Skeletal muscle satellite cell (primary cell): ENCODE results near the gene FAM227B.
A peak's percentile ranks its signal among the peaks of the same experiment; 100 is the strongest.
"Not testable (repeated sequence)": the region's sequence is repeated elsewhere in the genome, so short reads cannot be mapped to it uniquely, and the experiment has no call there.

ENCODE experiments used
- H3K27me3 ChIP-seq: 2 replicates; pipeline ENCODE4 v1.7.0; 2013; ENCODE audit warnings: low read length; ENCODE audit not compliant: control insufficient read depth, insufficient read depth
- H3K36me3 ChIP-seq: 2 replicates; pipeline ENCODE4 v1.7.0; 2013; ENCODE audit warnings: mild to moderate bottlenecking, control low read depth, low read length; ENCODE audit not compliant: insufficient read depth
- H3K4me1 ChIP-seq: 2 replicates; pipeline ENCODE4 v1.7.0; 2013; ENCODE audit warnings: low read length; ENCODE audit not compliant: control insufficient read depth, insufficient read depth
- H3K4me2 ChIP-seq: 2 replicates; pipeline ENCODE4 v1.7.0; 2013; ENCODE audit warnings: mild to moderate bottlenecking, low read length
- H3K4me3 ChIP-seq: 2 replicates; pipeline ENCODE4 v1.7.0; 2013; ENCODE audit warnings: low read length
- H3K9ac ChIP-seq: 2 replicates; pipeline ENCODE4 v1.7.0; 2013; ENCODE audit warnings: mild to moderate bottlenecking, low read depth, low read length, moderate library complexity
- H3K9me3 ChIP-seq: replicated peaks from 2 replicates; pipeline ENCODE4 v1.7.0; 2013; ENCODE audit warnings: mild to moderate bottlenecking, control low read depth, low read length

FAM227B gene

GRCh38 chr15:49490966-49491365 lies 129.7 kb downstream of the FAM227B start:
- H3K36me3 ChIP-seq: no peaks in the 10 kb centered on the region
- H3K9ac ChIP-seq: no peak overlapping the region
- peaks cover 12% of the 10 kb centered on the region for H3K4me1 ChIP-seq
- no peak overlapping the region for H3K4me2 ChIP-seq
- no peak overlapping the region for H3K4me3 ChIP-seq
- H3K9me3 ChIP-seq: no peaks in the 10 kb centered on the region
- H3K27me3 ChIP-seq: no peaks in the 10 kb centered on the region

- not testable (repeated sequence) for H3K9me3 ChIP-seq, H3K4me3 ChIP-seq, H3K9ac ChIP-seq, H3K27me3 ChIP-seq, H3K4me1 ChIP-seq, H3K4me2 ChIP-seq, H3K36me3 ChIP-seq
Observed at GRCh38 chr15:49485401-49485800, 135.2 kb downstream of the FAM227B start.

- not testable (repeated sequence) for H3K4me2 ChIP-seq, H3K9me3 ChIP-seq, H3K36me3 ChIP-seq, H3K4me1 ChIP-seq, H3K9ac ChIP-seq, H3K4me3 ChIP-seq, H3K27me3 ChIP-seq
Observed at GRCh38 chr15:49478982-49479381, 141.6 kb downstream of the FAM227B start.

GRCh38 chr15:49478021-49478420 lies 142.6 kb downstream of the FAM227B start:
- not testable (repeated sequence) for H3K9ac ChIP-seq, H3K36me3 ChIP-seq, H3K4me1 ChIP-seq, H3K4me3 ChIP-seq, H3K4me2 ChIP-seq, H3K27me3 ChIP-seq, H3K9me3 ChIP-seq

GRCh38 chr15:49473031-49473430 lies 147.6 kb downstream of the FAM227B start:
- Histone ChIP-seq H3K4me2 (no peak overlapping the region), H3K36me3 (no peaks in the 10 kb centered on the region), H3K9me3 (no peaks in the 10 kb centered on the region), H3K27me3 (no peaks in the 10 kb centered on the region), H3K4me1 (no peaks in the 10 kb centered on the region), H3K9ac (no peak overlapping the region), H3K4me3 (no peak overlapping the region)

- Histone ChIP-seq H3K9ac (no peak overlapping the region), H3K27me3 (no peaks in the 10 kb centered on the region), H3K4me1 (no peaks in the 10 kb centered on the region), H3K9me3 (no peaks in the 10 kb centered on the region), H3K4me2 (no peak overlapping the region), H3K36me3 (no peaks in the 10 kb centered on the region), H3K4me3 (no peak overlapping the region)
Observed at GRCh38 chr15:49472338-49472737, 148.3 kb downstream of the FAM227B start.

- Histone ChIP-seq H3K4me3 (no peak overlapping the region), H3K27me3 (no peaks in the 10 kb centered on the region), H3K4me2 (no peak overlapping the region), H3K36me3 (no peaks in the 10 kb centered on the region), H3K4me1 (no peaks in the 10 kb centered on the region), H3K9ac (no peak overlapping the region), H3K9me3 (no peaks in the 10 kb centered on the region)
Observed at GRCh38 chr15:49471733-49472132, 148.9 kb downstream of the FAM227B start.

- H3K4me1 ChIP-seq, H3K4me3 ChIP-seq, H3K27me3 ChIP-seq, H3K9ac ChIP-seq, H3K4me2 ChIP-seq, H3K9me3 ChIP-seq, H3K36me3 ChIP-seq: not testable (repeated sequence)
Observed at GRCh38 chr15:49471248-49471647, 149.4 kb downstream of the FAM227B start.

GRCh38 chr15:49468481-49468839 lies 152.2 kb downstream of the FAM227B start:
- no peak overlapping the region for H3K9ac ChIP-seq
- no peaks in the 10 kb centered on the region for H3K36me3 ChIP-seq
- no peaks in the 10 kb centered on the region for H3K4me1 ChIP-seq
- H3K9me3 ChIP-seq: no peaks in the 10 kb centered on the region
- H3K27me3 ChIP-seq: no peaks in the 10 kb centered on the region
- no peak overlapping the region for H3K4me3 ChIP-seq
- peak overlapping the region; percentile 8 for H3K4me2 ChIP-seq

- Histone ChIP-seq H3K27me3 (no peaks in the 10 kb centered on the region), H3K36me3 (no peaks in the 10 kb centered on the region), H3K9ac (no peak overlapping the region), H3K4me3 (no peak overlapping the region), H3K9me3 (no peaks in the 10 kb centered on the region), H3K4me2 (peak overlapping the region; percentile 8), H3K4me1 (no peaks in the 10 kb centered on the region)
Observed at GRCh38 chr15:49467746-49468480, 152.7 kb downstream of the FAM227B start.

- Histone ChIP-seq H3K9ac (no peak overlapping the region), H3K9me3 (no peaks in the 10 kb centered on the region), H3K27me3 (no peaks in the 10 kb centered on the region), H3K4me3 (no peak overlapping the region), H3K4me2 (no peak overlapping the region), H3K4me1 (no peaks in the 10 kb centered on the region), H3K36me3 (no peaks in the 10 kb centered on the region)
Observed at GRCh38 chr15:49466119-49466518, 154.5 kb downstream of the FAM227B start.

- Histone ChIP-seq H3K27me3 (no peaks in the 10 kb centered on the region), H3K4me3 (no peak overlapping the region), H3K36me3 (no peaks in the 10 kb centered on the region), H3K9me3 (no peaks in the 10 kb centered on the region), H3K9ac (no peak overlapping the region), H3K4me2 (no peak overlapping the region), H3K4me1 (peaks cover 15% of the 10 kb centered on the region)
Observed at GRCh38 chr15:49464522-49464921, 156.1 kb downstream of the FAM227B start.
